HepG2 (cell line): Measurements from ENCODE around the gene NRL. TPM values are rescaled to one million over a fixed set of nuclear protein-coding genes. Genes with fewer than 3 reads are reported as not detected.

Experiments
- ATAC-seq: fragments of 200-7000 bp; cut with Tn5 transposase; 3 replicates; pipeline ENCODE4 v1.9.1; 2020; ENCODE audit warnings: mild to moderate bottlenecking, moderate library complexity
- BruUV-seq: library from RNA; stranded (reverse); fragments of 400-500 nt; replicated peaks from 2 replicates; lab custom pipeline; 2021; lab: Mats Ljungman, UMichigan
- CTCF ChIA-PET: fragments of 300-600 bp; formaldehyde crosslinking; extraction: SDS; loops from one replicate; lab custom pipeline; 2021; ENCODE audit warnings: low total read pairs, inconsistent platforms, low intra/inter-chr PET ratio; lab: Yijun Ruan, JAX
- POLR2A ChIA-PET: fragments of 350-600 bp; sonication (Branson Sonifier 250); formaldehyde crosslinking; loops from one replicate; lab custom pipeline; 2020; ENCODE audit warnings: antibody characterized with exemption, inconsistent platforms; lab: Yijun Ruan, JAX
- DNase-seq: peaks from one replicate; pipeline ENCODE4 v3.0.0-alpha.2; 2015; ENCODE audit warnings: low spot score
- FAIRE-seq: peaks from 3 replicates; lab custom pipeline; 2011; peaks lifted over from hg19 to GRCh38; lab: Jason Lieb, UNC
- H2AFZ ChIP-seq: one replicate; pipeline ENCODE4 v1.6.1; 2011; ENCODE audit warnings: low read length, inconsistent platforms
- H3K27ac ChIP-seq: fragments of 300-600 bp; 3 replicates; pipeline ENCODE4 v1.8.0; 2011; ENCODE audit warnings: mixed run types, mild to moderate bottlenecking, mixed read lengths, low read length, inconsistent platforms; ENCODE audit not compliant: insufficient read depth; ENCODE audit errors: extremely low read length
- H3K27me3 ChIP-seq, 2 experiments: fragments of 200-600 bp in 1 of 2; 2 replicates in 1 of 2; 3 replicates in 1 of 2; pipeline versions ENCODE4 v1.6.0 to v1.8.0; 2011; ENCODE audit warnings: low read length in 2 of 2, mild to moderate bottlenecking in 2 of 2, moderate library complexity in 2 of 2, inconsistent platforms in 1 of 2; ENCODE audit not compliant: insufficient read depth in 2 of 2, control insufficient read depth in 1 of 2
- H3K36me3 ChIP-seq, 2 experiments: fragments of 200-600 bp in 1 of 2; replicated peaks in 1 of 2; 2 replicates in 1 of 2; 3 replicates in 1 of 2; pipeline versions ENCODE4 v1.5.1 to v1.8.0; 2011; ENCODE audit warnings: low read length in 2 of 2, inconsistent platforms in 1 of 2; ENCODE audit not compliant: insufficient read depth in 2 of 2, control insufficient read depth in 1 of 2
- H3K4me1 ChIP-seq: 2 replicates; pipeline ENCODE4 v1.5.1; 2012; ENCODE audit warnings: low read length, inconsistent platforms; ENCODE audit not compliant: insufficient read depth
- H3K4me2 ChIP-seq: 2 replicates; pipeline ENCODE4 v1.6.0; 2011; ENCODE audit warnings: low read depth, low read length, inconsistent platforms
- H3K4me3 ChIP-seq, 3 experiments: fragments of 200-600 bp in 1 of 3; sonication (generic), shearing (Covaris generic) in 1 of 3; replicated peaks in 1 of 3; 2 replicates each; pipeline ENCODE4 v1.5.1; 2011 to 2016; ENCODE audit warnings: low read length in 3 of 3, inconsistent platforms in 2 of 3, low read depth in 2 of 3, mild to moderate bottlenecking in 2 of 3, control low read depth in 1 of 3, mixed read lengths in 1 of 3; ENCODE audit not compliant: insufficient read depth in 1 of 3
- H3K79me2 ChIP-seq: one replicate; pipeline ENCODE4 v1.6.1; 2011; ENCODE audit warnings: low read length, inconsistent platforms; ENCODE audit not compliant: insufficient read depth
- H3K9ac ChIP-seq: 2 replicates; pipeline ENCODE4 v1.6.0; 2011; ENCODE audit warnings: mild to moderate bottlenecking, low read depth, low read length, inconsistent platforms; ENCODE audit not compliant: insufficient read depth
- H3K9me3 ChIP-seq: 2 replicates; pipeline ENCODE4 v1.5.1; 2012; ENCODE audit warnings: mild to moderate bottlenecking, low read length
- H4K20me1 ChIP-seq: 2 replicates; pipeline ENCODE4 v1.6.0; 2011; ENCODE audit warnings: inconsistent platforms, mild to moderate bottlenecking, low read length, moderate library complexity; ENCODE audit not compliant: insufficient read depth
- AKAP8 ChIP-seq: sonication (generic); formaldehyde crosslinking; IDR thresholded peaks from 2 replicates; pipeline ENCODE4 v1.5.1; 2020; ENCODE audit warnings: mild to moderate bottlenecking, missing genetic modification reagents
- BCL6 ChIP-seq: IDR thresholded peaks from 2 replicates; pipeline ENCODE4 v1.6.1; 2016; ENCODE audit warnings: missing genetic modification reagents, missing compliant biosample characterization
- MATR3 ChIP-seq: sonication (generic); formaldehyde crosslinking; IDR thresholded peaks from 2 replicates; pipeline ENCODE4 v1.4.0; 2020; ENCODE audit warnings: missing genetic modification reagents
- RARA ChIP-seq: IDR thresholded peaks from 2 replicates; pipeline ENCODE4 v1.6.1; 2016; ENCODE audit warnings: missing genetic modification reagents, missing compliant biosample characterization
- SOX6 ChIP-seq, 2 experiments: fragments of 450-650 bp in 1 of 2; sonication (generic) in 1 of 2; formaldehyde crosslinking in 1 of 2; IDR thresholded peaks; 2 replicates each; pipeline versions ENCODE4 v1.4.0 to v1.6.1; 2017 to 2020; ENCODE audit warnings: antibody characterized with exemption in 1 of 2, mild to moderate bottlenecking in 1 of 2, missing genetic modification reagents in 1 of 2
- whole genome bisulfite sequencing: methylation state at CpG from one replicate; pipeline ENCODE4 v1.1.6; 2017; ENCODE audit warnings: low lambda C conversion rate; 5-methylcytosine and 5-hydroxymethylcytosine counted together
- in situ Hi-C: cut with HindIII; loops from 2 replicates; pipeline ENCODE4 v1.10.0; 2017; ENCODE audit warnings: low pct_unique_long_range_greater_than_20kb; ENCODE audit not compliant: extremely low pct_ligation_motif_present
- intact Hi-C: fragments of 100-400 bp; cut with micrococcal nuclease; formaldehyde crosslinking; loops from one replicate; pipeline ENCODE4 v1.10.0; 2022; ENCODE audit not compliant: unreplicated experiment
- polyA plus RNA-seq, 8 experiments: library from polyadenylated mRNA; depleted of rRNA in 3 of 8; stranded (reverse) in 7 of 8; unstranded in 1 of 8; fragments of >200 nt; fragmentation: Illumina TruSeq in 4 of 8; extraction: Trizol in 4 of 8; gene quantifications; 2 replicates each; pipeline versions ENCODE4 v1.2.1 to v1.2.3, GENCODE V29; 2011 to 2016; ENCODE audit warnings: low read depth in 4 of 8, missing spikeins in 1 of 8, mixed read lengths in 1 of 8; ENCODE audit not compliant: insufficient read depth in 1 of 8
- total RNA-seq, 5 experiments: library from RNA; depleted of rRNA; stranded (reverse); fragments of >200 nt; fragmentation: Illumina TruSeq; extraction: Trizol; gene quantifications; 2 replicates each; pipeline ENCODE4 v1.2.3, GENCODE V29; 2016; ENCODE audit warnings: low read depth in 1 of 5
- TF ChIP-seq, protein P1 (sequence below): fragments of 450-650 bp; IDR thresholded peaks from 2 replicates; pipeline ENCODE4 v1.6.1; 2016

NRL gene
- total and polyA plus RNA-seq, 2 of the 13 experiments (the other 11 are each of a cell fraction or from before 2014, with no cell fraction given): 2.5 to 4.7 TPM

DNA sequence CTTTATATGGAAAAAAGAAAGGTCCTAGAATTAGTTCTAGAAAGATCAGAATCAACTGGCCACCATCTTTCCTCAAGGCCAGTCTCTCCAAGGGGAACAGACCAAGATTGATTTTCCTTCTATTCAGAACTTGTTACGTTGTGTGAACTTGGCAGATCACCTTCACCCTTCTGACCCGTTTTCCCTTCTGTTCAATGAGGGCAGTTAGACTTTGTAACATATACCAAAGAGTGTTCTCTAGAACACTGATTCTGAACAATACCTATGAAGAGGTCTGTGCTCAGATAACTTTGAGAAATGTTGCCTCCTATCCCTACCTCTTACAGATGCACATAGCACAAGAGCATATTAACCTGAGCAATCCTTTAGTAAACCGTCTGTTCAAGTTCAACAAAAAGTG, 31.3 kb downstream of the NRL start:
- WGBS: 6% methylated on average over 3 of the region's 3 CpGs
- H4K20me1 ChIP-seq: no peaks in the 10 kb centered on the region
- no peak for ATAC-seq
- ChIA-PET POLR2A (interaction anchor here (0.9 to 4.9 kb wide), 3 partner anchors 11 to 31 kb away, joined by 3 to 131 read pairs (median 31); partner anchors contain the start of genes DCAF11, NRL and PCK2), CTCF (no interaction called here)
- H3K9ac ChIP-seq: no peak overlapping the region
- H3K4me3 ChIP-seq: no peak overlapping the region
- H3K27ac ChIP-seq: no peak overlapping the region
- H3K27me3 ChIP-seq: peaks cover 19 to 70% of the 10 kb centered on the region in 2 experiments
- H3K4me1 ChIP-seq: peaks cover 30% of the 10 kb centered on the region
- H3K36me3 ChIP-seq: no peaks in the 10 kb centered on the region
- in situ Hi-C loops: no loop called here
- TF ChIP-seq BCL6 (0 out of 2 replicates have a peak, but pooled peaks have one; percentile 35), AKAP8 (no peak), SOX6 (IDR thresholded peaks at IDR 0.05) (no peak), SOX6 (CRISPR knock-in tag; IDR thresholded peaks at IDR 0.05) (no peak), RARA (CRISPR knock-in tag) (0 out of 2 replicates have a peak, but pooled peaks have one; percentile 36), MATR3 (CRISPR knock-in tag) (no peak)
- TF ChIP-seq, protein P1, sequence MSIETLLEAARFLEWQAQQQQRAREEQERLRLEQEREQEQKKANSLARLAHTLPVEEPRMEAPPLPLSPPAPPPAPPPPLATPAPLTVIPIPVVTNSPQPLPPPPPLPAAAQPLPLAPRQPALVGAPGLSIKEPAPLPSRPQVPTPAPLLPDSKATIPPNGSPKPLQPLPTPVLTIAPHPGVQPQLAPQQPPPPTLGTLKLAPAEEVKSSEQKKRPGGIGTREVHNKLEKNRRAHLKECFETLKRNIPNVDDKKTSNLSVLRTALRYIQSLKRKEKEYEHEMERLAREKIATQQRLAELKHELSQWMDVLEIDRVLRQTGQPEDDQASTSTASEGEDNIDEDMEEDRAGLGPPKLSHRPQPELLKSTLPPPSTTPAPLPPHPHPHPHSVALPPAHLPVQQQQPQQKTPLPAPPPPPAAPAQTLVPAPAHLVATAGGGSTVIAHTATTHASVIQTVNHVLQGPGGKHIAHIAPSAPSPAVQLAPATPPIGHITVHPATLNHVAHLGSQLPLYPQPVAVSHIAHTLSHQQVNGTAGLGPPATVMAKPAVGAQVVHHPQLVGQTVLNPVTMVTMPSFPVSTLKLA: no peak
- no peaks in the 10 kb centered on the region for H3K79me2 ChIP-seq
- no TSS peak for BruUV-seq
- peak; percentile 28 for FAIRE-seq
- DNase-seq: no peak
- no peaks in the 10 kb centered on the region for H3K9me3 ChIP-seq
- H2AFZ ChIP-seq: no peak overlapping the region
- intact Hi-C loops: no loop called here
- H3K4me2 ChIP-seq: no peak overlapping the region
